Astrocyte of the cerebellum (primary cell): Measurements from ENCODE around the gene CTU1.

Source experiments
- DNase-seq: peaks from one replicate; pipeline ENCODE4 v3.0.0-alpha.2; 2011; ENCODE audit warnings: low read depth
- H3K4me3 ChIP-seq: 2 replicates; pipeline ENCODE4 v1.5.1; 2011; ENCODE audit warnings: mild to moderate bottlenecking, low read depth, low read length, moderate library complexity
- CTCF ChIP-seq: IDR thresholded peaks from 2 replicates; pipeline ENCODE4 v1.5.1; 2012; ENCODE audit warnings: low read length, low read depth, moderate library complexity, mild to moderate bottlenecking; ENCODE audit errors: missing control alignments
- in situ Hi-C: cut with HindIII; loops from 2 replicates; pipeline ENCODE4 v1.10.0; 2017; ENCODE audit warnings: low sequenced_read_pairs

The CTU1 gene

GRCh38 chr19:51101171-51101865 lies 6.9 kb downstream of the CTU1 start:
- DNase-seq = no peak
- in situ Hi-C loops = no loop called here
- no peak for TF ChIP-seq CTCF
- no peak overlapping the region for H3K4me3 ChIP-seq

- no peak for TF ChIP-seq CTCF
- H3K4me3 ChIP-seq = no peak overlapping the region
- DNase-seq = no peak
- in situ Hi-C loops = no loop called here
These were observed 7.6 kb downstream of the CTU1 start for GRCh38 chr19:51100601-51101000.

- TF ChIP-seq CTCF = no peak
- DNase-seq = no peak
- in situ Hi-C loops = no loop called here
- H3K4me3 ChIP-seq = no peak overlapping the region
These were observed 9.2 kb downstream of the CTU1 start for GRCh38 chr19:51099047-51099382.

- DNase-seq = no peak
- in situ Hi-C loops = no loop called here
- no peak overlapping the region for H3K4me3 ChIP-seq
- no peak for TF ChIP-seq CTCF
These were observed 9.7 kb downstream of the CTU1 start for GRCh38 chr19:51098365-51099046.

- no peak for DNase-seq
- no peak overlapping the region for H3K4me3 ChIP-seq
- in situ Hi-C loops = no loop called here
- no peak for TF ChIP-seq CTCF
These were observed 10.4 kb downstream of the CTU1 start for GRCh38 chr19:51097796-51098195.

- peak; percentile 4 for DNase-seq
- in situ Hi-C loops = no loop called here
- TF ChIP-seq CTCF = peak; percentile 69
- no peak overlapping the region for H3K4me3 ChIP-seq
These were observed 11.0 kb downstream of the CTU1 start for GRCh38 chr19:51097166-51097738.
